ENCODE results near the gene RAB26.

The RAB26 gene

GRCh38 chr16:2163211-2163881, 14.9 kb downstream of the RAB26 start:
- no peak for DNase-seq

- no peak for DNase-seq
Observed at GRCh38 chr16:2165861-2166260, 17.4 kb downstream of the RAB26 start.

GRCh38 chr16:2166263-2167067, 18.0 kb downstream of the RAB26 start:
- DNase-seq, result no peak

GRCh38 chr16:2167068-2167638, 18.7 kb downstream of the RAB26 start:
- DNase-seq, result no peak

- DNase-seq, result no peak
Observed at GRCh38 chr16:2170080-2170479, 21.7 kb downstream of the RAB26 start.

- DNase-seq, result no peak
Observed at GRCh38 chr16:2170587-2171435, 22.4 kb downstream of the RAB26 start.

- DNase-seq, result no peak
Observed at GRCh38 chr16:2171601-2172178, 23.3 kb downstream of the RAB26 start.

- no peak for DNase-seq
Observed at GRCh38 chr16:2172688-2173335, 24.4 kb downstream of the RAB26 start.

- no peak for DNase-seq
Observed at GRCh38 chr16:2173366-2173765, 24.9 kb downstream of the RAB26 start.

GRCh38 chr16:2173916-2174315, 25.5 kb downstream of the RAB26 start:
- DNase-seq, result no peak

- peak; percentile 34 for DNase-seq
Observed at GRCh38 chr16:2174396-2175131, 26.1 kb downstream of the RAB26 start.

GRCh38 chr16:2175454-2175853, 27.0 kb downstream of the RAB26 start:
- no peak for DNase-seq

GRCh38 chr16:2176047-2176446, 27.6 kb downstream of the RAB26 start:
- DNase-seq, result no peak

- DNase-seq, result no peak
Observed at GRCh38 chr16:2177101-2177500, 28.7 kb downstream of the RAB26 start.

- no peak for DNase-seq
Observed at GRCh38 chr16:2177561-2177960, 29.1 kb downstream of the RAB26 start.

GRCh38 chr16:2178321-2179106, 30.1 kb downstream of the RAB26 start:
- no peak for DNase-seq

- no peak for DNase-seq
Observed at GRCh38 chr16:2179107-2179501, 30.7 kb downstream of the RAB26 start.

GRCh38 chr16:2179576-2179975, 31.2 kb downstream of the RAB26 start:
- no peak for DNase-seq

- no peak for DNase-seq
Observed at GRCh38 chr16:2180461-2180860, 32.0 kb downstream of the RAB26 start.

All from COR-L47 (cell line).